Neural progenitor cell (in vitro differentiated cells): ENCODE results near the gene CYP4F3. TPM values are rescaled to one million over a fixed set of nuclear protein-coding genes. Genes with fewer than 3 reads are reported as not detected.

Source experiments
- DNase-seq: peaks from one replicate; pipeline ENCODE4 v3.0.0-alpha.2; 2016; ENCODE audit warnings: low spot score
- H2AFZ ChIP-seq: fragments of 200-600 bp; sonication (generic); replicated peaks from 2 replicates; pipeline ENCODE4 v1.6.1; 2016; ENCODE audit warnings: antibody characterized with exemption
- H3F3A ChIP-seq: fragments of 200-600 bp; sonication (generic); 2 replicates; pipeline ENCODE4 v1.6.1; 2016; ENCODE audit warnings: antibody characterized with exemption, low read depth
- H3K27ac ChIP-seq: fragments of 200-600 bp; sonication (generic); 2 replicates; pipeline ENCODE4 v1.5.1; 2016; ENCODE audit warnings: mild to moderate bottlenecking
- H3K27me3 ChIP-seq: fragments of 200-600 bp; sonication (generic); 2 replicates; pipeline ENCODE4 v1.6.1; 2016; ENCODE audit warnings: mild to moderate bottlenecking, moderate library complexity
- H3K36me3 ChIP-seq: fragments of 200-600 bp; sonication (generic); 2 replicates; pipeline ENCODE4 v1.5.1; 2016
- H3K4me1 ChIP-seq: fragments of 200-600 bp; sonication (generic); 2 replicates; pipeline ENCODE4 v1.6.1; 2016; ENCODE audit warnings: mixed run types
- H3K4me2 ChIP-seq: fragments of 200-600 bp; sonication (generic); 2 replicates; pipeline ENCODE4 v1.6.1; 2016
- H3K4me3 ChIP-seq: fragments of 200-600 bp; sonication (generic); 2 replicates; pipeline ENCODE4 v1.5.1; 2016
- H3K79me2 ChIP-seq: fragments of 200-600 bp; sonication (generic); 2 replicates; pipeline ENCODE4 v1.6.1; 2016; ENCODE audit warnings: low read depth
- H3K9ac ChIP-seq: fragments of 200-600 bp; sonication (generic); 2 replicates; pipeline ENCODE4 v1.6.1; 2016
- H3K9me3 ChIP-seq: fragments of 200-600 bp; sonication (generic); 2 replicates; pipeline ENCODE4 v1.5.1; 2016; ENCODE audit warnings: low read depth
- H4K20me1 ChIP-seq: fragments of 200-600 bp; sonication (generic); 2 replicates; pipeline ENCODE4 v1.6.1; 2016; ENCODE audit warnings: low read depth
- H3K27ac Mint-ChIP-seq: 3 replicates; pipeline ENCODE4 v1.8.0; 2021; ENCODE audit warnings: mixed read lengths
- H3K27me3 Mint-ChIP-seq: 2 replicates; pipeline ENCODE4 v1.8.0; 2022; ENCODE audit warnings: low read depth, mild to moderate bottlenecking, inconsistent platforms, moderate library complexity, mixed read lengths; ENCODE audit not compliant: insufficient read depth
- H3K36me3 Mint-ChIP-seq: 3 replicates; pipeline ENCODE4 v1.8.0; 2021; ENCODE audit warnings: mixed read lengths
- H3K4me1 Mint-ChIP-seq: 3 replicates; pipeline ENCODE4 v1.8.0; 2021; ENCODE audit warnings: mixed read lengths
- H3K4me3 Mint-ChIP-seq: 3 replicates; pipeline ENCODE4 v1.8.0; 2021; ENCODE audit warnings: mild to moderate bottlenecking, moderate library complexity, mixed read lengths
- H3K9me3 Mint-ChIP-seq: 3 replicates; pipeline ENCODE4 v1.8.0; 2020; ENCODE audit warnings: mixed read lengths
- CTCF ChIP-seq: fragments of 200-600 bp; sonication (generic); IDR thresholded peaks from 2 replicates; pipeline ENCODE4 v1.5.1; 2017; ENCODE audit warnings: antibody characterized with exemption, mild to moderate bottlenecking
- EZH2 ChIP-seq: fragments of 200-600 bp; sonication (generic); IDR thresholded peaks from 2 replicates; pipeline ENCODE4 v1.6.1; 2017; ENCODE audit warnings: antibody characterized with exemption, mild to moderate bottlenecking, moderate library complexity
- EZH2phosphoT487 ChIP-seq: fragments of 200-600 bp; sonication (generic); IDR thresholded peaks from 2 replicates; pipeline ENCODE4 v1.6.1; 2017; ENCODE audit warnings: antibody characterized with exemption
- total RNA-seq: library from RNA; depleted of rRNA; stranded (reverse); fragments of >200 nt; gene quantifications from 2 replicates; pipeline ENCODE4 v1.2.3, GENCODE V29; 2015; ENCODE audit warnings: low replicate concordance

The CYP4F3 gene
- total RNA-seq, 1 donor from 2014 or later = not detected

GRCh38 chr19:15629003-15629880 is 11.5 kb upstream of the CYP4F3 start:
- TF ChIP-seq EZH2 = no peak
- TF ChIP-seq CTCF = peak; percentile 61
- Histone ChIP-seq H2AFZ (no peak overlapping the region), H3K4me2 (no peak overlapping the region), H3K9ac (no peak overlapping the region), H4K20me1 (no peaks in the 10 kb centered on the region), H3K79me2 (no peaks in the 10 kb centered on the region), H3K27me3 (no peaks in the 10 kb centered on the region), H3K9me3 (peaks cover 18% of the 10 kb centered on the region), H3F3A (no peaks in the 10 kb centered on the region), H3K4me1 (no peaks in the 10 kb centered on the region), H3K27ac (no peak overlapping the region), H3K36me3 (no peaks in the 10 kb centered on the region), H3K4me3 (no peak overlapping the region)
- no peaks in the 10 kb centered on the region for H3K4me1 Mint-ChIP-seq
- no peak overlapping the region for H3K27ac Mint-ChIP-seq
- H3K4me3 Mint-ChIP-seq = no peak overlapping the region
- peaks cover 2% of the 10 kb centered on the region for H3K9me3 Mint-ChIP-seq
- no peaks in the 10 kb centered on the region for H3K36me3 Mint-ChIP-seq
- peak; percentile 5 for DNase-seq
- H3K27me3 Mint-ChIP-seq = no peaks in the 10 kb centered on the region

DNA sequence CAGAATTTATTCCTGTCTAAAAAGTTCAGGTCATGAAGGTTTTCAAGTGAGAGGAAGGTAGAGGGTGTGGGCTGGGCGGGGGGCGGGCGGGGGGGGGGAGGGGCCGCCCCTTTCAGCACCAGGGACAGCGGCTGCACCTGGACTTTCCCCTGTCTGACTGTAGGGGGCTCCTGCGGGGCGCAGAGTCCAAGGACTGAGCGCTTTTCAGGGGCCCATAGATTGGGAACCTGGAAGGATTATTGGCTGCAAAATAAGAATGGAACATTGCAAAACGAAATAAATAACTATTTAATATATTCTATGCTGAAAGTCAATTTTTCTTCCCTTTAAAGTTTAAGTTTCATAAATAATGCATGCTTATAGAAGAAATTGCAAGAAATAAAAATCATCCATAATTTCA is 8.9 kb upstream of the CYP4F3 start:
- peaks cover 5% of the 10 kb centered on the region for H3K9me3 Mint-ChIP-seq
- no peaks in the 10 kb centered on the region for H3K4me1 Mint-ChIP-seq
- H3K36me3 ChIP-seq = no peaks in the 10 kb centered on the region
- H3K4me3 ChIP-seq = no peak overlapping the region
- H3K4me3 Mint-ChIP-seq = no peak overlapping the region
- no peaks in the 10 kb centered on the region for H3K36me3 Mint-ChIP-seq
- H2AFZ ChIP-seq = no peak overlapping the region
- TF ChIP-seq CTCF (peak; percentile 23), EZH2 (no peak)
- no peak overlapping the region for H3K4me2 ChIP-seq
- H3K27ac ChIP-seq = no peak overlapping the region
- H4K20me1 ChIP-seq = no peaks in the 10 kb centered on the region
- no peaks in the 10 kb centered on the region for H3K27me3 Mint-ChIP-seq
- no peaks in the 10 kb centered on the region for H3K27me3 ChIP-seq
- H3K9me3 ChIP-seq = peaks cover 18% of the 10 kb centered on the region
- H3K4me1 ChIP-seq = no peaks in the 10 kb centered on the region
- peak; percentile 6 for DNase-seq
- H3K9ac ChIP-seq = no peak overlapping the region
- no peaks in the 10 kb centered on the region for H3K79me2 ChIP-seq
- H3K27ac Mint-ChIP-seq = no peak overlapping the region
- no peaks in the 10 kb centered on the region for H3F3A ChIP-seq

- Mint-ChIP-seq H3K4me3 (no peak overlapping the region), H3K27me3 (peaks cover 2% of the 10 kb centered on the region), H3K9me3 (peaks cover 7% of the 10 kb centered on the region), H3K4me1 (no peaks in the 10 kb centered on the region), H3K36me3 (no peaks in the 10 kb centered on the region), H3K27ac (no peak overlapping the region)
- H3K4me3 ChIP-seq = no peak overlapping the region
- no peaks in the 10 kb centered on the region for H3K27me3 ChIP-seq
- H2AFZ ChIP-seq = no peak overlapping the region
- no peaks in the 10 kb centered on the region for H4K20me1 ChIP-seq
- no peak overlapping the region for H3K9ac ChIP-seq
- H3K79me2 ChIP-seq = no peaks in the 10 kb centered on the region
- TF ChIP-seq EZH2 (no peak), CTCF (no peak), EZH2phosphoT487 (no peak)
- no peak for DNase-seq
- no peaks in the 10 kb centered on the region for H3K36me3 ChIP-seq
- H3K4me1 ChIP-seq = no peaks in the 10 kb centered on the region
- no peak overlapping the region for H3K27ac ChIP-seq
- H3K4me2 ChIP-seq = no peak overlapping the region
- H3F3A ChIP-seq = no peaks in the 10 kb centered on the region
- peaks cover 23% of the 10 kb centered on the region for H3K9me3 ChIP-seq
These were observed 7.4 kb upstream of the CYP4F3 start for GRCh38 chr19:15633082-15633835.
